ENCODE data around the gene IFT27.

Gene IFT27

GRCh38 chr22:36776722-36777121, 803 bp upstream of the IFT27 start:
- no peaks in the 10 kb centered on the region; the same call in 1 of the 2 replicates for H3K4me1 ChIP-seq
- no peaks in the 10 kb centered on the region for H3K27me3 ChIP-seq
- no peaks in the 10 kb centered on the region for H3K36me3 ChIP-seq
- no peaks in the 10 kb centered on the region for H3K9me3 ChIP-seq
- DNase-seq: no peak
- no peak for TF ChIP-seq CTCF (IDR thresholded peaks at IDR 0.05; ENCODE audit: low read depth, low read length)
- peak overlapping the region; percentile 23 for H3K4me3 ChIP-seq (ENCODE audit: low read depth, low read length)

- Histone ChIP-seq H3K27me3 (no peaks in the 10 kb centered on the region), H3K4me1 (no peaks in the 10 kb centered on the region; the same call in 1 of the 2 replicates), H3K9me3 (no peaks in the 10 kb centered on the region), H3K4me3 (ENCODE audit: low read depth, low read length) (peak overlapping the region; percentile 67), H3K36me3 (no peaks in the 10 kb centered on the region)
- DNase-seq: peak; percentile 36
- no peak for TF ChIP-seq CTCF (IDR thresholded peaks at IDR 0.05; ENCODE audit: low read depth, low read length)
Observed at GRCh38 chr22:36775586-36775963, 344 bp downstream of the IFT27 start.

- H3K27me3 ChIP-seq: no peaks in the 10 kb centered on the region
- H3K4me1 ChIP-seq: no peaks in the 10 kb centered on the region; the same call in 1 of the 2 replicates
- no peak overlapping the region for H3K4me3 ChIP-seq (ENCODE audit: low read depth, low read length)
- peak; percentile 38 for DNase-seq
- no peaks in the 10 kb centered on the region for H3K36me3 ChIP-seq
- peak; percentile 69 for TF ChIP-seq CTCF (IDR thresholded peaks at IDR 0.05; ENCODE audit: low read depth, low read length)
- H3K9me3 ChIP-seq: no peaks in the 10 kb centered on the region
Observed at GRCh38 chr22:36773935-36774334, 2.0 kb downstream of the IFT27 start.

GRCh38 chr22:36772451-36772850, 3.5 kb downstream of the IFT27 start:
- Histone ChIP-seq H3K27me3 (no peaks in the 10 kb centered on the region), H3K4me3 (ENCODE audit: low read depth, low read length) (no peak overlapping the region), H3K36me3 (no peaks in the 10 kb centered on the region), H3K9me3 (no peaks in the 10 kb centered on the region), H3K4me1 (no peaks in the 10 kb centered on the region; the same call in 1 of the 2 replicates)
- DNase-seq: no peak
- TF ChIP-seq CTCF (IDR thresholded peaks at IDR 0.05; ENCODE audit: low read depth, low read length): no peak

- no peak for TF ChIP-seq CTCF (IDR thresholded peaks at IDR 0.05; ENCODE audit: low read depth, low read length)
- H3K4me1 ChIP-seq: no peaks in the 10 kb centered on the region; the same call in 1 of the 2 replicates
- H3K27me3 ChIP-seq: no peaks in the 10 kb centered on the region
- no peak overlapping the region for H3K4me3 ChIP-seq (ENCODE audit: low read depth, low read length)
- H3K9me3 ChIP-seq: no peaks in the 10 kb centered on the region
- DNase-seq: peak; percentile 0
- H3K36me3 ChIP-seq: no peaks in the 10 kb centered on the region
Observed at GRCh38 chr22:36771356-36772063, 4.4 kb downstream of the IFT27 start.

GRCh38 chr22:36770513-36771231, 5.2 kb downstream of the IFT27 start:
- peak; percentile 3 for DNase-seq
- no peaks in the 10 kb centered on the region; the same call in 1 of the 2 replicates for H3K4me1 ChIP-seq
- H3K4me3 ChIP-seq (ENCODE audit: low read depth, low read length): no peak overlapping the region
- no peaks in the 10 kb centered on the region for H3K36me3 ChIP-seq
- H3K9me3 ChIP-seq: no peaks in the 10 kb centered on the region
- H3K27me3 ChIP-seq: no peaks in the 10 kb centered on the region
- no peak for TF ChIP-seq CTCF (IDR thresholded peaks at IDR 0.05; ENCODE audit: low read depth, low read length)
